HG02884 (cell line): ENCODE data around the gene EMC1.
"Not testable (repeated sequence)": the region's sequence is repeated elsewhere in the genome, so short reads cannot be mapped to it uniquely, and the experiment has no call there.

ENCODE experiments used
- ATAC-seq: cut with Tn5 transposase; IDR thresholded peaks from one replicate; pipeline ENCODE4 v1.9.1; 2021; ENCODE audit warnings: mild to moderate bottlenecking, moderate library complexity; ENCODE audit not compliant: unreplicated experiment

Gene EMC1

DNA sequence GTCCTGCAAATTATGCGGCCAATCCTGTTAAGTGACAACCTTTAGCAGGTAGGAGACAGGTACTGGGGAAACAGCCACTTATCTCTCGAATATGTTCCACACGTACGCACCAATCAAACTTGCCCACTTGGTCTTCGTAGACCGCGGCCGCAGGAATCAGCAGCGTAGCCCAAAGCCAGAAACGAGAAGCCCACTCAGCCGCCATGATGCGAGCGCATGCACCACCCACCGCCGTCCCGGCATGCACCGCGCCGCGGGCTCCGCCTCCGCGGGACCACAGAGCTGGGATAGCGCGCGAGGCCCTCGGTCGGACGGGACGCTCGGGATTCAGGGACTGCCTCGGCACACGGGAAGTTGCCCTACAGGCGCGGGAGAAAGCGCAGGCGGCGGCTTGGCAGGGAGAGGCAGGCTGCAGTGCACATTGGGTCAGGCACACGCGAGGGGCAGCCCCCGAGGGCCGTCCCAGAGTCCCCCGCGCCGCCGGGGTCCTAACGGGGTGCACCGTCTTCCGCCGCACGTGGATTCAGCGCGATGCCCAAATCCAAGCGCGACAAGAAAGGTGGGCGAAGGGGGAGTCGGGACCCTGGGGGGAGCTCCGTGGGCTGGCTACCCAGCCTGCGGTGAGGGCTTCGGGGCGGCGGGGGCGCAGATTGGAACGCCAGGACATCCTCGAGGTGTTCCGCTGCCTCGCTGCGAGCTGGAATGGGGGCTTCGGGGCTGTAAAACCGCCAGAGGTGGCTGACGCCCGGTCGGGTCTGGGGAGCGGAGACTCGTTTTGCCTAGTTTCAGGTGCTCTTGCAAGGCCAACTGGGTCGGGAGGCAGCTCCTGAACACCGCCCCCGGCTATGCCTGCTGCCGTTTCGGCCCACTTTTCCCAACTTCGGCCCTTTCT lies at the start of gene EMC1, which contains the start of gene MRTO4:
Gene EMC1 (minus strand): TSS at position 220 of the 892 bp plus-strand sequence. CDS start 15 bp downstream, at position 205.
Gene MRTO4 (plus strand): TSS at position 501 of the 892 bp plus-strand sequence. CDS start 31 bp downstream, at position 532.
- peak; percentile 73 for ATAC-seq

DNA sequence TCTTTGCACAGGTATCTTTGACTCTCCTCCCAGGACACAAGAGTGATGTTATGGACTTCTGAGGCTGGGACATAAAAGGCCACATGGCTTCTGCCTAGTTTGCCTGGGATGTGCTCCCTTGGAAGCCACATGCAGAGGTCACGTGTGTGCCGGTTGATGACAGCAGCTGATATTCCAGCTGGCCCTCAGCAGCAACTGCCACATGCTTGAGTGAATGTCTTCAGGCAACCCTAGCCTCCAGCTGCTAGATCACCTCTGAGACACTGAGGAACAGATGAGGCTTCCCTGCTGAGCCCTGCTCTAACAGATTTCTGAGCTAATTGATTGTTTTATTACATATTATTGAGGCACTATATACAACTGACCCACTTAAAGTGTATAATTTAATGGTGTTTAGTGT lies 48.9 kb upstream of the EMC1 start:
- ATAC-seq: no peak

DNA sequence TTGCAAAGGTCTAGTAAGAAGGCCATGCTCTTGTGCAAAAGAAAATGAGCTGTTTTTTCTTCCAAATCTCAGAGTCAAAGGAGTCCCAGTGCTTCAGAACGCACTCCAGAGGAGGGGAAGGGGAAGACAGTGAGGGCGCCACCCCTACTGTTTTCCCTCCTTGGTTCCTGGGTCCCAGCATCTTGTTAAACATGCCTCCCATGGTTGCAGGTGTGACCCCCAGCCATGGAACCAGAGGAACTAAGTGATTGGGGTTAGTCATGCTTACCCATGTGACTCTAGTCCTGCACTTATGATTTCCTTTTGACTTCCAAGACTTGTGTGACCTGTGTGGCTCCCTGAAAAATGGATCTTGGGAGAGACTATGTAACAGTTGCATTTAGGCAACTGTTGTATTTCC lies 43.3 kb upstream of the EMC1 start:
- ATAC-seq: no peak

DNA sequence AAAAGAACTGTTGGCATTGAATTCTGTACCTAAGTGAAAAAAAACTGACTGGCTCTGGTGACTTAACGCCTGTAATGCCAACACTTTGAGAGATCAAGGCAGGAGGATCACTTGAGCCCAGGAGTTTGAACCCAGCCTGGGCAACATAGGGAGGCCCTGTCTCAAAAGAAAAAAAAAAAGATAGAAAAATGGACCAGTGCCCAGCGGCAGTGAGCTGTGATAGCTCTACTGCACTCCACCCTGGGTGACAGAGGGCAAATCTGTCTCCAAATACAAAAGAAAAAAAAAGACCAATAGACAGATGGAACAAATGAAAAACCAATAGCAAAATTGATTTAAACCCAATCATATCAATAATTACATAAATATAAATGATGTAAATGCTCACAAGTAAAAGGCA lies 37.9 kb upstream of the EMC1 start:
- ATAC-seq: no peak

DNA sequence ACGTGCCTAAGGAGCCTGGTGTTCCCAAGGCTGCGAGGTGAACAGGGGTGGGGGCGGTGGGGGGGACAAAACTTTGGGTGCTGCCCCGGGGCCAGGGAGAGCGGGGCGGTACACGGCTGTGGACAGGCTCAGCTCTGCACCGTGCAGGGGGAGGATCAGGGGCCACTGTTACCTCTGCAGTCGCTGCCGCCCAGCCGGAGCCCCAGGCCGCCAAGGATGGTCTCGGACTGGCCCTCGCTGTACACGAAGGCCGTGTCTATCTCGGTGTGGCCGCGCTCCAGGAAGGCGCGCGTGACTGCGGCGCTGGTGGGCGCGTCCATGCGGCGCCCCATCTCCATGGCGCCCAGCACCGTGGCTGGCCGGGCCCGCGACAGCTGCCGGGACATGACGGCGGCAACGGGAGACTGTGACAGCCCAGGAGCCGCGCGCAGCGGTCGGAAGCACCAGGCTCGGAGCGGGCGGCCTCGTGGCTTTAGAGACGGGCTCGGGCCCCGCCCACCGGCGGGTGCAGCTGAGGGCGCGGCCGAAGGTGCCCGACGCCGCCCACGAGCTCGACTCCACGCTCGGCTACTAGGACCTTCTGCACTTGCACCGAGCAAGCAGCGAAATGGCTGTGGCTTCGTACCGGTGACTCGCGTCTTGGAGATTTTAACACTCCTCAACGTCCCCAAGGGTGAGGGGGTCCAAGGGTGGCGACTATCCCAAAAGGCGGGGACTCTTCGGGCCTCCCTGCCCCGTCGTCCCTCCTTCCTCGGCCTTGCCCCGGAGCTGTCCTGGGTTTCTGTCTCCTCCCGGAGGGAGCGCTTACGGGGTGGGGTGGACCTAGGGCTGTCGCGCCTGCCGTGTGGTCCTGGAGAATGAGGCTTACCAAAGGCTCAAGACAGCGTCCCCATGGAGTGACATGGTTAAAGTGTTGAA lies 37.3 kb upstream of the EMC1 start, which contains the start of gene AKR7A3:
Gene AKR7A3 (minus strand): TSS at position 447 of the 918 bp plus-strand sequence. CDS start 61 bp downstream, at position 386.
- not testable (repeated sequence) for ATAC-seq

DNA sequence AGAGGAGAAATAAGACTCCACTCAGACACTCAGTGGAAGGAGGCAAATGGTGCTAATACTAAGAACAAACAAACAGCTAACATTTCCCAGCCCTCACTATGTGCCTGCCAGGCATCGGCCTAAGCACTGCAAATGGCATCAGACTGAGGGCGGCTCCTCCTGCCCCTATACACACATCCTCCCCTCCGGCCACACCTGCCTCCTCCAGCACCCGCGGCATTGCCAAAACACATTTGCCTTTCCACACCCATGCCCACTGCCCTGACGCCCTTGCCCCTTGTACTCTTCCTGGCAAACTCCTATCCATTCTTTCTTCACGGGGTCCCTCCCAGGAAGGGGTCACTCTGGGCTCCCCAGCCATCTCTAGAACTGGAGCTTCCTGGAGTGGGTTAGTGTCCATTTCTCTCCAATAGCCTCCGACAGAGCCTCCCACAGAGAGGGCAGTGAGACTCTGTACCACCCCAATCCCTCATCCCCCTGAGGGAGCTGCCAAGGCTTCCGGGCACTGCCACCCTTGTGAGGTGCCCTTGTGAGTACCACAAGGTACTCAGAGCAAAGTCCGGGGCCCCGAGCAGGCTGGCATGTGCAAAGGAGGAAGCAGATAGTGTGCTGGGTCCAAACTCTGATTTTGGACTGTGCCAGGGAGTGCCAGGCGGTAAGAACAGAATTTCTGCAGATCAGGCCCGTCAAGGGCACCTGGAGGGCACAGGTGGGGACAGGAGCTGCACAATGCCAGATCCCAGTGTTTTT lies 36.3 kb upstream of the EMC1 start:
- no peak for ATAC-seq

DNA sequence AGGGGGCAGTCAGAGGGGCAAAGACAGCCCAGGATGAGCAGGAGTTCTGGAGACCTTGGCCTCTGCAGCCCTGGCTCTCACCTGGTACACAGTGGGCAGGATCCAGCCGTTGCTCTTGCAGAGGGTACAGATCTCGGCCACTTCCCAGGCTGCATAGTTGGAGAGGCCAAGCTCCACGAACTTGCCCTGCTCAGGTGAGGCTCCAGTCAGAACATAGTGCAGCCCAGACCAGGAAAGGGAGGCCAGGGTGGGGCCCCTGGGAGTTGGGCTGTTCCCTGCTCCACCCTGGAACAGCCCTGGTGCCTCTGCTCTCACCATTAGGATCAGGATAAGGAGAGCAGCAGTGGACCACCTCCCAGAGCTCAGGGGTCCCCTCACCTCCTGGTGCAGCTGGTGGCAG lies 34.5 kb upstream of the EMC1 start:
- not testable (repeated sequence) for ATAC-seq

DNA sequence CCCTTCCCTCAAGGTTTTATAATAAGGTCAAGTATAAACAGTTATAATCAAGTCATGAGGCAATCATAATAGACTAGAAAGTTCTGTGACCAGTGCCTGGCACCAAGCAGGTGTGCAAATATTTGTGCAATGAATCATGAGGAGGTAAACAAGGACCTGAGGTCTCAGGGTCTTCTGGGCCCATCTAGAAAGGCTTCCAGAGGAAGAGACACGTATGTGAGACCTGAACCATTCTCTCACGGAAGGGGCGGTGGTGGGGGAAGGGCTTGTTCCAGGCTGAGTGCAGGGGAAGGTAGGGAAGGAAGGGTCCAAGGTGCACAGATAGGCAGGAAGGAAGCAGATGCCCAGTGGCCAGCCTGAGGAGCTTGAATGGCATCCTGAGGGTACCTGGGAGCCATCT lies 34.0 kb upstream of the EMC1 start:
- not testable (repeated sequence) for ATAC-seq

DNA sequence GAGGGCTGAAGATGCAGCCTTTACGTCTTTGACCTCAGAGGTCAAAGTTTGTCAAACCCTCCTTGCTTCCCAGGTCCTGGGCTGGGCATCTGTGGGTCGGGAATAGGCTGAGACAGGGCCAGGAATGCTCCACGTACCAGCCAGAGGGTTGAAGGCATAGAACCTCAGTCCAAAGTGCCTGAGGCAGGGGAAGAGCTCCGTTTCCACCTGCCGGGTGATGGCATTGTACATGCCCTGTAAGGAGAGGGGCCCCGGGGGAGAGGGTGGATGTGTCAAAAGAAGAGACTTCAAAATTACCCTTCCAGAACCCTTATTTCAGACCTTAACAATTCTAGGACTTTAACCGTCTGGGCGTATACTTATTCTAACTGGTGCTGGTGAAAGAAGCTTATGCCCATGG lies 33.6 kb upstream of the EMC1 start:
- ATAC-seq: no peak

DNA sequence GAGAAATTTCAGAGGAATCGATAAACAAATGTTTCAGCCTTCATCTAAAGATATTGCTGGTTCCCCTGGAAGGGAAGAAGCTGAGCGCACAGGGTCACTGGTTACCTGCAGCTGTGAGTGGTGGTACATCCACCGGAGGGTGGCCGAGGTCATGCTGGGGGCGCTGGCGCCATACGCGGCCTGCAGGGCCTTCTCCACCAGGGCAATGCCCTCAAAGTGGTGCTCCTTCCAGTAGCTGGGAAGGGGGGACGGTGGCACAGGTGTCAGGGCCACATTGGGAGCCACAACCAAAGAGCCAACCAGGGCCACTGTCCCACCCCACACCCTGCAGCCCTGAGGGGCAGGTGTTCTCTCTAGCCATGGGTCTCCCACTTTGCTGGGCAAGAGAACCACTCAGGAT lies 32.6 kb upstream of the EMC1 start:
- ATAC-seq: no peak

DNA sequence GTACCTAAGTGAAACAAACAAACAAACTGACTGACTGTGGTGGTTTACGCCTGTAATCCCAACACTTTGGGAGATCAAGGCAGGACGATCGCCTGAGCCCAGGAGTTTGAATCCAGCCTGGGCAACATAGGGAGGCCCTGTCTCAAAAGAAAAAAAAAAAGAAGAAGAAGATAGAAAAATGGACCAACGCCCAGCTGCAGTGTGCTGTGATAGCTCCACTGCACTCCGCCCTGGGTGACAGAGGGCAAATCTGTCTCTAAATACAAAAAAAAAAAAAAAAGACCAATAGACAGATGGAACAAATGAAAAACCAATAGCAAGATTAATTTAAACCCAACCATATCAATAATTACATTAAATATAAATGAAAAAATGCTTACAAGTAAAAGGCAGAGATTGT lies 23.3 kb upstream of the EMC1 start:
- ATAC-seq: no peak

DNA sequence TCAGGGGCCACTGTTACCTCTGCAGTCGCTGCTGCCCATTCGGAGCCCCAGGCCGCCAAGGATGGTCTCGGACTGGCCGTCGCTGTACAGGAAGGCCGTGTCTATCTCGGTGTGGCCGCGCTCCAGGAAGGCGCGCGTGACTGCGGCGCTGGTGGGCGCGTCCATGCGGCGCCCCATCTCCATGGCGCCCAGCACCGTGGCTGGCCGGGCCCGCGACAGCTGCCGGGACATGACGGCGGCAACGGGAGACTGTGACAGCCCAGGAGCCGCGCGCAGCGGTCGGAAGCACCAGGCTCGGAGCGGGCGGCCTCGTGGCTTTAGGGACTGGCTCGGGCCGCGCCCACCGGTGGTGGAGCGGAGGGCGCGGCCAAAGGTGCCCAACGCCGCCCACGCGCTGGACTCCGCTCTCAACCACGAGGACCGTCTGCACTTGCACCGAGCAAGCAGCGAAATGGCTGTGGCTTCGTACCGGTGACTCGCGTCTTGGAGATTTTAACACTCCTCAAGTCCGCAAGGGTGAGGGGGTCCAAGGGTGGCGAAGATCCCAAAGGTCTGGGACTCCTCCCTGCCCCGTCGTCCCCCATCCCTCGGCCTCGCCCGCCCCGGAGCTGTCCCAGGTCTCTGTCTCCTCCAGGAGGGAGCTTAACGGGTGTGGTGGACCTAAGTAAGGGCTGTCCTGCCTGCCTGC lies 22.7 kb upstream of the EMC1 start:
- ATAC-seq: not testable (repeated sequence)

DNA sequence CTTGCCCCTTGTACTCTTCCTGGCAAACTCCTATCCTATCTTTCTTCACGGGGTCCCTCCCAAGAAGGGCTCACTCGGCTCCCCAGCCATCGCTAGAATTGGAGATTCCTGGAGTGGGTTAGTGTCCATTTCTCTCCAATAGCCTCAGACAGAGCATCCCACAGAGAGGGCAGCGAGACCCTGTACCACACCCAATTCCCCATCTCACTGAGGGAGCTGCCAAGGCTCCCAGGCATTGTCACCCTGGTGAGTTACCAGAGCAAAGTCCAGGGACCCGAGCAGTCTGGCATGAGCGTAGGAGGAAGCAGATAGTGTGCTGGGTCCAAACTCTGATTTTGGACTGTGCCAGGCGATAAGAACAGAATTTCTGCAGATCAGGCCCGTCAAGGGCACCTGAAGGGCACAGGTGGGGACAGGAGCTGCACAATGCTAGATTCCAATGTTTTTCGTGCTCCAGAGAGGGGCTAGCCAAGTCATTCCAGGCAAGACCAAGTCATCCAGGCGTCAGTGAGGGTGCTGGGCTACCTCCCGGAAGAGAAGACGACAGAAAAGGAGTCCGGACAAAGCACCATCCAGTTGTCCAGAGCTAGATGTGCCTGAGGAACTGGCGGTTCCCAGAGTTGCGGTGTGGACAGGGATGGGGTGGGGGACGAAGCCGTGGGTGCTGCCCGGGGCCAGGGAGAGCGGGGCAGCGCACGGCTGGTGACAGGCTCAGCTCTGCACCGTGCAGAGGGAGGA lies 22.0 kb upstream of the EMC1 start:
- no peak for ATAC-seq

DNA sequence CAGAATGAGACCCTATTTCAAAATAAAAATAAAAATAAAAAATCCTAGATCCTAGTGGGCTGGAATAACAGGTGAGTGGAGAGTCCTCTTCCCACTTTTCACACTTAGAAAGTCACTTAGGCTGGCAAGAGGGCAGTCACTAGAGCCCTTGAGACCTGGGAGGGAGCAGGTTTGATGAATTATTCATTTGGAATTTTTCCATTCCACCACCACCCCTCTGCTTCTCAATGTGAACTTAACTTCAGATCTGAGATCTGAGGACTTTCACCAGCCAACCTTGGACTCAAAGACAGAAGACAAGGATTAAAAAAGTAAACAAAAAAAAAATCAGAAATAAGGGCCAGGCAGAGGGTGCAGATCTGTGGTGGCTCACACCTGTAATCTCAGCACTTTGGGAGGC lies 20.7 kb upstream of the EMC1 start:
- no peak for ATAC-seq

DNA sequence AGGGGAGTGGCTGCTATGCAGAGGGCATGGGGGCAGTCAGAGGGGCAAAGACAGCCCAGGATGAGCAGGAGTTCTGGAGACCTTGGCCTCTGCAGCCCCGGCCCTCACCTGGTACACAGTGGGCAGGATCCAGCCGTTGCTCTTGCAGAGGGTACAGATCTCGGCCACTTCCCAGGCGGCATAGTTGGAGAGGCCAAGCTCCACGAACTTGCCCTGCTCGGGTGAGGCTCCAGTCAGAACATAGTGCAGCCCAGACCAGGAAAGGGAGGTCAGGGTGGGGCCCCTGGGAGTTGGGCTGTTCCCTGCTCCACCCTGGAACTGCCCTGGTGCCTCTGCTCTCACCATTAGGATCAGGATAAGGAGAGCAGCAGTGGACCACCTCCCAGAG lies 19.0 kb upstream of the EMC1 start:
- ATAC-seq: not testable (repeated sequence)

DNA sequence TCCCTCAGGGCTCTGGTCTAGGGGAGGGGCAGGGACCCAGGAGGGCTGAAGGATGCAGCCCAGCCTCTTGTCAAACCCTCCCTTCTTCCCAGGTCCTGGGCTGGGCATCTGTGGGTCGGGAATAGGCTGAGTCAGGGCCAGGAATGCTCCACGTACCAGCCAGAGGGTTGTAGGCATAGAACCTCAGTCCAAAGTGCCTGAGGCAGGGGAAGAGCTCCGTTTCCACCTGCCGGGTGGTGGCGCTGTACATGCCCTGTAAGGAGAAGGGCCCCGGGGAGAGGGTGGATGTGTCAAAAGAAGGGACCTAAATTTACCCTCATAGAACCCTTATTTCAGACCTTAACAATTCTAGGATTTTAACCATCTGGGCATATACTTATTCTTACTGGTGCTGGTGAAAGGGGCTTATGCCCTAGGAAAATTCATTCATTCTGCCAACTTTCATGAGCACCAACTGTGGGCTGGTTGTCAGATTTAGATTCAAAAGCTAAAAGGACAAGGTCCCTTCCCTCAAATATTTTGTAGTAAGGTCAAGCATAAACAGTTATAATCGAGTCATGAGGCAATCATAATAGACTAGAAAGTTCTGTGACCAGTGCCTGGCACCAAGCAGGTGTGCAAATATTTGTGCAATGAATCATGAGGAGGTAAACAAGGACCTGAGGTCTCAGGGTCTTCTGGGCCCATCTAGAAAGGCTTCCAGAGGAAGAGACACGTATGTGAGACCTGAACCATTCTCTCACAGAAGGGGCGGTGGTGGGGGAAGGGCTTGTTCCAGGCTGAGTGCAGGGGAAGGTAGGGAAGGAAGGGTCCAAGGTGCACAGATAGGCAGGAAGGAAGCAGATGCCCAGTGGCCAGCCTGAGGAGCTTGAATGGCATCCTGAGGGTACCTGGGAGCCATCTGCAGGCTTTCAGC lies 18.4 kb upstream of the EMC1 start:
- not testable (repeated sequence) for ATAC-seq

DNA sequence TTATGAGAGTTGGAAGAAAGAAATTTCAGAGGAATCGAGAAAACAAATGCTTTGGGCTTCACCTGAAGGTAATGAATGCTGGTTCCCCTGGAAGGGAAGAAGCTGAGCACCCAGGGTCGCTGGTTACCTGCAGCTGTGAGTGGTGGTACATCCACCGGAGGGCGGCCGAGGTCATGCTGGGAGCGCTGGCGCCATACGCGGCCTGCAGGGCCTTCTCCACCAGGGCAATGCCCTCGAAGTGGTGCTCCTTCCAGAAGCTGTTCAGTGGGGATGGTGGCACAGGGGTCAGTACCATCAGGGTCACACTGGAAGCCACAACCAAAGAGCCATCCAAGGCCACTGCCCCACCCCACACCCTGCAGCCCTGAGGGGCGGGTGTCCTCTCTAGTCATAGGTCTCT lies 17.1 kb upstream of the EMC1 start:
- no peak for ATAC-seq

DNA sequence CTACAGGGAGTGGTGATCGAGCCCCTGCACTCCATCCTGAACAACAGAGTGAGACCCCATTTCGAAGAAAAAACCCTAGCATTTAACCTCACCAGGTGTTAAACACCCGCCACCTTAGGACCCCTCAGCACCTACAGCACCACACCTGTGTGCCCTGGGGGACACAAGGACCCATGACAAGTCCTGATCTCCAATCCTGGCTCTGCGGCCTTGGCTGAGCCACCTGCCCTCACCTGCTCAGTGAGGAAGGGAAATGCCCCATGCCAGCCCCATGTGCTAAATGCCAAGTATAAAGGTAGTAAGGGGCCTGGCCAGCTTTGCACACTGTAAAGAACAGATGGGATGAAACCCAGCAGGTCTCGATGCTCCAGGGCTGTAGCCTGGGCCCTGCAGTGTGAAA lies 11.4 kb upstream of the EMC1 start:
- no peak for ATAC-seq
